Type B pancreatic cell (in vitro differentiated cells): Measurements from ENCODE around the gene TEK. TPM values are rescaled to one million over a fixed set of nuclear protein-coding genes. Genes with fewer than 3 reads are reported as not detected.

ENCODE experiments used
- DNase-seq: peaks from one replicate; pipeline ENCODE4 v3.0.0; 2021; ENCODE audit warnings: mixed read lengths; ENCODE audit not compliant: unreplicated experiment; ENCODE audit errors: extremely low spot score
- H3K27ac Mint-ChIP-seq: 2 replicates; pipeline ENCODE4 v1.8.0; 2021; ENCODE audit warnings: mild to moderate bottlenecking, mixed read lengths
- H3K27me3 Mint-ChIP-seq: 2 replicates; pipeline ENCODE4 v1.8.0; 2021; ENCODE audit warnings: mixed read lengths
- H3K36me3 Mint-ChIP-seq: 2 replicates; pipeline ENCODE4 v1.8.0; 2021; ENCODE audit warnings: mixed read lengths
- H3K4me1 Mint-ChIP-seq: one replicate; pipeline ENCODE4 v1.8.0; 2021; ENCODE audit warnings: mixed read lengths; ENCODE audit not compliant: unreplicated experiment
- H3K4me3 Mint-ChIP-seq: 2 replicates; pipeline ENCODE4 v1.8.0; 2021; ENCODE audit warnings: mild to moderate bottlenecking, mixed read lengths
- H3K9me3 Mint-ChIP-seq: 2 replicates; pipeline ENCODE4 v1.8.0; 2021; ENCODE audit warnings: mixed read lengths
- total RNA-seq: library from RNA; stranded (reverse); gene quantifications from 2 replicates; pipeline ENCODE4 v1.2.1, GENCODE V29; 2021; ENCODE audit warnings: low replicate concordance
- TF ChIP-seq, protein P1 (sequence below): fragments of 200-600 bp; sonication (generic); conservative IDR thresholded peaks from 2 replicates; pipeline ENCODE4 v1.5.0; 2021; ENCODE audit warnings: antibody characterized with exemption, mild to moderate bottlenecking

Gene TEK
- total RNA-seq, 1 donor from 2014 or later, result 0.63 TPM

DNA sequence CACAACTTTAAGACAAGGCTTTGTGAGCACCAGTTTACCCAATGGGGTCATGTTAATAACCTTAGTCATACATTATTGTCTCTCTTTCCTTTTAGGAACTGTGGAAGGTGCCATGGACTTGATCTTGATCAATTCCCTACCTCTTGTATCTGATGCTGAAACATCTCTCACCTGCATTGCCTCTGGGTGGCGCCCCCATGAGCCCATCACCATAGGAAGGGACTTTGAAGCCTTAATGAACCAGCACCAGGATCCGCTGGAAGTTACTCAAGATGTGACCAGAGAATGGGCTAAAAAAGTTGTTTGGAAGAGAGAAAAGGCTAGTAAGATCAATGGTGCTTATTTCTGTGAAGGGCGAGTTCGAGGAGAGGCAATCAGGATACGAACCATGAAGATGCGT, 48.7 kb downstream of the TEK start:
- Mint-ChIP-seq H3K4me1 (no peaks in the 10 kb centered on the region), H3K4me3 (no peak overlapping the region), H3K27me3 (no peaks in the 10 kb centered on the region), H3K27ac (no peak overlapping the region), H3K36me3 (no peaks in the 10 kb centered on the region), H3K9me3 (no peaks in the 10 kb centered on the region)
- TF ChIP-seq, protein P1, sequence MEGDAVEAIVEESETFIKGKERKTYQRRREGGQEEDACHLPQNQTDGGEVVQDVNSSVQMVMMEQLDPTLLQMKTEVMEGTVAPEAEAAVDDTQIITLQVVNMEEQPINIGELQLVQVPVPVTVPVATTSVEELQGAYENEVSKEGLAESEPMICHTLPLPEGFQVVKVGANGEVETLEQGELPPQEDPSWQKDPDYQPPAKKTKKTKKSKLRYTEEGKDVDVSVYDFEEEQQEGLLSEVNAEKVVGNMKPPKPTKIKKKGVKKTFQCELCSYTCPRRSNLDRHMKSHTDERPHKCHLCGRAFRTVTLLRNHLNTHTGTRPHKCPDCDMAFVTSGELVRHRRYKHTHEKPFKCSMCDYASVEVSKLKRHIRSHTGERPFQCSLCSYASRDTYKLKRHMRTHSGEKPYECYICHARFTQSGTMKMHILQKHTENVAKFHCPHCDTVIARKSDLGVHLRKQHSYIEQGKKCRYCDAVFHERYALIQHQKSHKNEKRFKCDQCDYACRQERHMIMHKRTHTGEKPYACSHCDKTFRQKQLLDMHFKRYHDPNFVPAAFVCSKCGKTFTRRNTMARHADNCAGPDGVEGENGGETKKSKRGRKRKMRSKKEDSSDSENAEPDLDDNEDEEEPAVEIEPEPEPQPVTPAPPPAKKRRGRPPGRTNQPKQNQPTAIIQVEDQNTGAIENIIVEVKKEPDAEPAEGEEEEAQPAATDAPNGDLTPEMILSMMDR, result no peak
- DNase-seq, result no peak

DNA sequence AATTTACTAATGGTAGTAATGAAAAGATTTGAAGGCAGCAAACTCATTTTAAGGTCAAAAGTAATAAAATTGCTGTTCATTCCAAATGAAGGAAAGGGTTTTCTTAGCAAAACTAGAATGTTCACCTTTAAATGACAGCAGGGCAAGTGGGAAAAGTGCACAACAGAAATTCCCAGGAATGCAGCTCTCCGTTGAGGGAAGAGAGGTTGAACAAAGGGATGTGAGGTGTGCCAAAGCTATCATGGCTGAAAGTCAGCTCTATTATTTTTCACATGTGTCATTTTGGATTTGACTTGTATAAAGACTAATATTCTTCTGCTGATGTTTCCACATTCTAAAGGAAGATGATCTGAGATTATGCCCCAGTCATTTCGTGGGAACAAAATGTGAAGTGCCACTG, 51.6 kb downstream of the TEK start:
- no peaks in the 10 kb centered on the region for H3K4me1 Mint-ChIP-seq
- H3K36me3 Mint-ChIP-seq, result no peaks in the 10 kb centered on the region

GRCh38 chr9:27162045-27162444, 53.0 kb downstream of the TEK start:
- TF ChIP-seq, protein P1, result no peak
- Mint-ChIP-seq H3K9me3 (no peaks in the 10 kb centered on the region), H3K4me3 (no peak overlapping the region), H3K27me3 (no peaks in the 10 kb centered on the region), H3K36me3 (no peaks in the 10 kb centered on the region), H3K27ac (no peak overlapping the region), H3K4me1 (no peaks in the 10 kb centered on the region)
- DNase-seq, result no peak

More for the DNA sequence above, 51.6 kb downstream of the TEK start:
- Mint-ChIP-seq H3K4me3 (no peak overlapping the region), H3K27me3 (no peaks in the 10 kb centered on the region), H3K27ac (no peak overlapping the region), H3K9me3 (no peaks in the 10 kb centered on the region)
- no peak for DNase-seq
- TF ChIP-seq, protein P1, result no peak

- TF ChIP-seq, protein P1, result no peak
- Mint-ChIP-seq H3K36me3 (no peaks in the 10 kb centered on the region), H3K27me3 (no peaks in the 10 kb centered on the region), H3K4me1 (no peaks in the 10 kb centered on the region), H3K9me3 (no peaks in the 10 kb centered on the region), H3K4me3 (no peak overlapping the region), H3K27ac (no peak overlapping the region)
- DNase-seq, result no peak
These were observed 56.0 kb downstream of the TEK start for GRCh38 chr9:27165068-27165467.

DNA sequence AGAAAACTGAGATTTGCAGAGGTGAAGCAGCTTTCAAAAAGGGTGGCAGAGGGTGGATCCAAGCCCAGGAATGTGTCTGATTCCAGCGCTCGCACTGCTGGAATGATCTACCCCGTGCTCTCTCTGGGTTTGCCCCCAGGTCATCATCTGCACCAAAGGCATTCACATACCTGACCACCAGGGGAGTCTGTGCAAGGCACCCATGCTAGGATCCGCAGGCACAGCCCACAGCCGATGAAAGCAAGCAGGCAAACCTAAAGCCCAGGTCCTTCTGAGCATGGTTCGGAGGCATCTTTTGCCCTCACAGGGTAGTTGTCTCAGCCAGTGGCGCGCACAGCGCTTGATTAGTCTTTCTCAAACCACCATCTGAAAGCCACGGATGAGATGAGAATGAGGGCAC, 56.6 kb downstream of the TEK start:
- H3K4me3 Mint-ChIP-seq, result no peak overlapping the region
- no peaks in the 10 kb centered on the region for H3K27me3 Mint-ChIP-seq
- TF ChIP-seq, protein P1, result peak; percentile 23
- H3K4me1 Mint-ChIP-seq, result no peaks in the 10 kb centered on the region
- H3K9me3 Mint-ChIP-seq, result no peaks in the 10 kb centered on the region
- H3K27ac Mint-ChIP-seq, result no peak overlapping the region
- DNase-seq, result no peak
- no peaks in the 10 kb centered on the region for H3K36me3 Mint-ChIP-seq

DNA sequence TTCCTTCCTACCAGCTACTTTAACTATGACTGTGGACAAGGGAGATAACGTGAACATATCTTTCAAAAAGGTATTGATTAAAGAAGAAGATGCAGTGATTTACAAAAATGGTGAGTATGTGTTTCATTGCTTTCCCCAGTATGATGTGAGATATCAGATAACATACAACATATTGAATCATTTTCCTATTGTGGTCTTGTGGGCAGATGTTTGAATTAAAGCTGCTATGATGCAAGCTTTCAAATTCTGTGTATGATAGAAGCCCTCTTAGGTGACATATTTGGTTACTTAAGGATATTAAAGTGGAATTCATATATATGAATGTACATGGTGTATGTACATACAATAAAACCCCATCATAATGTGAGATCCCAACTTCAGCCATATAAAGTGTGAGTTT, 59.5 kb downstream of the TEK start:
- H3K27me3 Mint-ChIP-seq, result no peaks in the 10 kb centered on the region
- no peaks in the 10 kb centered on the region for H3K4me1 Mint-ChIP-seq
- H3K36me3 Mint-ChIP-seq, result no peaks in the 10 kb centered on the region
- no peak overlapping the region for H3K4me3 Mint-ChIP-seq
- no peaks in the 10 kb centered on the region for H3K9me3 Mint-ChIP-seq
- no peak for DNase-seq
- TF ChIP-seq, protein P1, result no peak
- H3K27ac Mint-ChIP-seq, result no peak overlapping the region
